MV-4-11 (cell line): Measurements from ENCODE around the gene LOXHD1.

Experiments
- DNase-seq: peaks from one replicate; lab custom pipeline; 2025; lab: John Stamatoyannopoulos, UW

LOXHD1 gene

GRCh38 chr18:46629361-46629760, 27.7 kb downstream of the LOXHD1 start:
- no peak for DNase-seq

- no peak for DNase-seq
Measured at GRCh38 chr18:46628206-46628605, 28.8 kb downstream of the LOXHD1 start.

- no peak for DNase-seq
Measured at GRCh38 chr18:46627136-46627535, 29.9 kb downstream of the LOXHD1 start.

- no peak for DNase-seq
Measured at GRCh38 chr18:46625069-46625468, 32.0 kb downstream of the LOXHD1 start.

- DNase-seq: no peak
Measured at GRCh38 chr18:46624127-46624526, 32.9 kb downstream of the LOXHD1 start.

- no peak for DNase-seq
Measured at GRCh38 chr18:46623541-46623940, 33.5 kb downstream of the LOXHD1 start.

GRCh38 chr18:46622999-46623398, 34.0 kb downstream of the LOXHD1 start:
- peak; percentile 13 for DNase-seq

GRCh38 chr18:46622451-46622850, 34.6 kb downstream of the LOXHD1 start:
- no peak for DNase-seq

GRCh38 chr18:46621871-46622270, 35.1 kb downstream of the LOXHD1 start:
- DNase-seq: no peak

- no peak for DNase-seq
Measured at GRCh38 chr18:46621111-46621766, 35.8 kb downstream of the LOXHD1 start.

GRCh38 chr18:46619559-46619958, 37.5 kb downstream of the LOXHD1 start:
- DNase-seq: no peak

- DNase-seq: no peak
Measured at GRCh38 chr18:46615720-46616119, 41.3 kb downstream of the LOXHD1 start.

GRCh38 chr18:46609048-46609447, 48.0 kb downstream of the LOXHD1 start:
- DNase-seq: no peak

- DNase-seq: no peak
Measured at GRCh38 chr18:46607926-46608325, 49.1 kb downstream of the LOXHD1 start.

- peak; percentile 36 for DNase-seq
Measured at GRCh38 chr18:46601141-46601805, 55.7 kb downstream of the LOXHD1 start.

GRCh38 chr18:46596119-46596518, 60.9 kb downstream of the LOXHD1 start:
- DNase-seq: no peak

GRCh38 chr18:46591783-46592391, 65.1 kb downstream of the LOXHD1 start:
- DNase-seq: no peak

GRCh38 chr18:46590103-46590502, 66.9 kb downstream of the LOXHD1 start:
- DNase-seq: no peak

GRCh38 chr18:46588971-46589660, 67.9 kb downstream of the LOXHD1 start:
- no peak for DNase-seq

GRCh38 chr18:46587600-46587999, 69.4 kb downstream of the LOXHD1 start:
- DNase-seq: no peak

GRCh38 chr18:46583711-46584110, 73.3 kb downstream of the LOXHD1 start:
- DNase-seq: no peak

- no peak for DNase-seq
Measured at GRCh38 chr18:46581648-46582047, 75.4 kb downstream of the LOXHD1 start.

GRCh38 chr18:46578987-46579386, 78.0 kb downstream of the LOXHD1 start:
- no peak for DNase-seq
